ENCODE data around the gene SERPINB10. TPM values are rescaled to one million over a fixed set of nuclear protein-coding genes. Genes with fewer than 3 reads are reported as not detected.
"Not testable (repeated sequence)": the region's sequence is repeated elsewhere in the genome, so short reads cannot be mapped to it uniquely, and the experiment has no call there.

SERPINB10 gene
- total and polyA plus RNA-seq, 7 donors: 0.39 TPM; not detected in 6

- DNase-seq: no peak
- 72 to 77% (median 76%) methylated on average over 8 of the region's 8 CpGs for WGBS, 3 donors
- H3K27me3 ChIP-seq (ENCODE audit: insufficient read depth in 3 of 3, low read length in 2 of 3): peaks cover 0 to 2% (median 0%) of the 10 kb centered on the region in 3 donors
- TF ChIP-seq, protein P1, sequence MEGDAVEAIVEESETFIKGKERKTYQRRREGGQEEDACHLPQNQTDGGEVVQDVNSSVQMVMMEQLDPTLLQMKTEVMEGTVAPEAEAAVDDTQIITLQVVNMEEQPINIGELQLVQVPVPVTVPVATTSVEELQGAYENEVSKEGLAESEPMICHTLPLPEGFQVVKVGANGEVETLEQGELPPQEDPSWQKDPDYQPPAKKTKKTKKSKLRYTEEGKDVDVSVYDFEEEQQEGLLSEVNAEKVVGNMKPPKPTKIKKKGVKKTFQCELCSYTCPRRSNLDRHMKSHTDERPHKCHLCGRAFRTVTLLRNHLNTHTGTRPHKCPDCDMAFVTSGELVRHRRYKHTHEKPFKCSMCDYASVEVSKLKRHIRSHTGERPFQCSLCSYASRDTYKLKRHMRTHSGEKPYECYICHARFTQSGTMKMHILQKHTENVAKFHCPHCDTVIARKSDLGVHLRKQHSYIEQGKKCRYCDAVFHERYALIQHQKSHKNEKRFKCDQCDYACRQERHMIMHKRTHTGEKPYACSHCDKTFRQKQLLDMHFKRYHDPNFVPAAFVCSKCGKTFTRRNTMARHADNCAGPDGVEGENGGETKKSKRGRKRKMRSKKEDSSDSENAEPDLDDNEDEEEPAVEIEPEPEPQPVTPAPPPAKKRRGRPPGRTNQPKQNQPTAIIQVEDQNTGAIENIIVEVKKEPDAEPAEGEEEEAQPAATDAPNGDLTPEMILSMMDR (IDR thresholded peaks at IDR 0.05): no peak
- H3K4me3 ChIP-seq: no peak overlapping the region
- ATAC-seq: no peak
- no peaks in the 10 kb centered on the region for H3K4me1 ChIP-seq
- H3K36me3 ChIP-seq (ENCODE audit: insufficient read depth in 1 of 2, low read depth in 1 of 2): no peaks in the 10 kb centered on the region
- no peaks in the 10 kb centered on the region for H3K9me3 ChIP-seq
- intact Hi-C loops (cut with DNase I): no loop called here
- H3K27ac ChIP-seq: no peak overlapping the region
Observed at GRCh38 chr18:63928331-63928730, 20.6 kb downstream of the SERPINB10 start.

DNA sequence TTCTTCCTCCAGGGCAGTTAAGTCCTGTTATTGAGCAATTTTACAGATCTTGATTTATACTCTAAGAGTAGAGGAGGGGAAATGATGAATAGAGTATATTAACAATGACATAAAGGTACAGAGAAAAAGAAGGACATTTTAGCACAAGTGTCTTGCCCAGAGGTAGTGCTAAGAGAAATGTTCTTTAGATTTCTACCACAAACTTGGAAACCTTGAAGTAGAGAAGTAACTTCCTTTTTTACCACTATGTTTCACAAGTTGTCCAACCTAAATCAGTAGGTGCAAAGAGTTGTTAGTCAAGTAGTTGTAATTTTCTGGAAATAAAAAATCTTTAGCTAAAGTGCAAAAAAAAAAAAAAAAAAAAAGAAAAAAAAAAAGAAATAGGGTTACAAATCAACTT, 21.6 kb downstream of the SERPINB10 start:
- H3K4me1 ChIP-seq; H3K27ac ChIP-seq; H3K4me3 ChIP-seq; intact Hi-C loops (cut with DNase I); DNase-seq; H3K9me3 ChIP-seq; H3K36me3 ChIP-seq (ENCODE audit: insufficient read depth in 1 of 2, low read depth in 1 of 2); ATAC-seq; H3K27me3 ChIP-seq (ENCODE audit: insufficient read depth in 3 of 3, low read length in 2 of 3): not testable (repeated sequence)

DNA sequence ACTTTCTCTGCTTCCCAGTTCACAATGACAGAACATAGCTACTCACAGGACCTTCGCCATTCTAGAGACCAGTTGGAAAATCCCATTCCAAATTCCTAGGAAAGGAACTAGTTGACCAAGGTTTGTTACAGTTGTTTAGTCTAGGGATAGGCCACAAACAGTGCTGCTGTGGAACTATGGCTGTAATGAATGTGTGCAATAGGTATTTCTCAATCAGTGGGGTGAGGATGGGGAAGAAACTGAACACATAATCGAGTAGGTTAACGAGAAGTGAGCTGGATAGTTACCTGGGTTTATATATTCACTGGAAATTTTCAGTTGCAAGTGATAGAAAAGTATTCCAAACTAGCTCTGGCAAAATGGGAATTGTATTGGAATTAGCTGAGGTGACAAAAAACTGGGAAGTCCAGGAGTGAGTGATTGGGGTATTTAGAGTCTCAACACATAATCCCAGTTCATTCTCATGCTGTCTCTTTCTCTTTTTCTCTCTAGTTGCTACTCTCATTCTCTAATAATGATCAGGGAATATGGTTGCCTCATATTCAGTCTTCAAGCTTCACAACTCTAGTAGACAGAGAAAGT, 23.1 kb downstream of the SERPINB10 start:
- no peaks in the 10 kb centered on the region for H3K4me1 ChIP-seq
- TF ChIP-seq, protein P1 (IDR thresholded peaks at IDR 0.05): no peak
- no peak overlapping the region for H3K4me3 ChIP-seq
- DNase-seq (no peak), ATAC-seq (no peak)
- 83 to 88% (median 88%) methylated on average over 3 of the region's 3 CpGs for WGBS, 3 donors
- H3K27ac ChIP-seq: no peak overlapping the region
- H3K36me3 ChIP-seq (ENCODE audit: insufficient read depth in 1 of 2, low read depth in 1 of 2): no peaks in the 10 kb centered on the region
- H3K27me3 ChIP-seq (ENCODE audit: insufficient read depth in 3 of 3, low read length in 2 of 3): peaks cover 0 to 9% (median 4%) of the 10 kb centered on the region in 3 donors
- intact Hi-C loops (cut with DNase I): loop anchor here in 1 of 2 donors (10.0 kb wide), 1 partner anchor 106 kb away; no protein-coding TSS in a partner anchor
- no peaks in the 10 kb centered on the region for H3K9me3 ChIP-seq

DNA sequence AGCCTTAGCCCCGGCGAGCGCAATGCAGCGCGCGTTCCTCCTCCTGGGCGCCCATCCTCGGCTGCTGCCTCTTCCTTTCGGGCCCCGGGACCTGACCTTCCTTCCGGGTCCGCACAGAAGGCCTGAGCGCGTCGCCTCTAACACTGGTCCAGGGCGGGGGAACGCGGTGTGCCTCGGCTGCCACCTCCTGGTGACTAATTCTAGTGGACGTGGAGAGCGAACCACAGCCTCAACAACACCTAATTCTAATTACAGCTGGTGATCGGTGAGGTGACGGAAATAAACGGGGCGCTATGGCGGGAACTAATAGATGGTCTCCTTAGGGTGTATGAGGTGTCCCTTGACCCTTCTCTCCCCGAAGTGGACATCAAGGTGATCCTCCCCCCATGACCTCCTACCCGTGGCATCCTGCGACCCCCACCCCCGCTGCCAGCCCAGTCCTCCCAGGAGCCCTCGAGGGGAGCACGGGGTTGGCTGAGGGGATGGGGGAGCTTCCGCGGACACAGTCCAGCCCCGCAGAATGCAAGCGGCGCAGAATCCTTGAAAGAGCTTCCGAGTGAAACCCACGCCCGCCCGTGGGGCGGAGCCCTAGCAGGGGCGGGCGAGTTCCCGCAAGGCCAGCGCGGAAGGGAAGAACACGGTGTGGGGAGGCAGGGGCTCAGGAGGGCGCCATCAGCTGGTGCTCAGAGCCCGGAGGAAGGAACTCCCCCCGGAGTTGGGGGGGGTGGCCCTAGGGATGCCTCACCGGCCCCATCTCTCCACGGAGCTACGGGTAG, 28.6 kb downstream of the SERPINB10 start:
- no peaks in the 10 kb centered on the region for H3K9me3 ChIP-seq
- H3K36me3 ChIP-seq (ENCODE audit: insufficient read depth in 1 of 2, low read depth in 1 of 2): no peaks in the 10 kb centered on the region
- peak; percentile 60 to 93 (median 88) for ATAC-seq
- DNase-seq: peak; percentile 75 to 87
- H3K27ac ChIP-seq: no peak overlapping the region
- peaks cover 5 to 34% (median 14%) of the 10 kb centered on the region in 3 donors for H3K27me3 ChIP-seq (ENCODE audit: insufficient read depth in 3 of 3, low read length in 2 of 3)
- H3K4me1 ChIP-seq: no peaks in the 10 kb centered on the region
- TF ChIP-seq, protein P1 (IDR thresholded peaks at IDR 0.05): peak; percentile 53
- 1 to 2% (median 2%) methylated on average over 49 to 54 of the region's 54 CpGs for WGBS, 3 donors
- intact Hi-C loops (cut with DNase I): loop anchor here (5.0 to 10.0 kb wide), 2 partner anchors 112 to 419 kb away; no protein-coding TSS in a partner anchor
- H3K4me3 ChIP-seq: peak overlapping the region; percentile 58

DNA sequence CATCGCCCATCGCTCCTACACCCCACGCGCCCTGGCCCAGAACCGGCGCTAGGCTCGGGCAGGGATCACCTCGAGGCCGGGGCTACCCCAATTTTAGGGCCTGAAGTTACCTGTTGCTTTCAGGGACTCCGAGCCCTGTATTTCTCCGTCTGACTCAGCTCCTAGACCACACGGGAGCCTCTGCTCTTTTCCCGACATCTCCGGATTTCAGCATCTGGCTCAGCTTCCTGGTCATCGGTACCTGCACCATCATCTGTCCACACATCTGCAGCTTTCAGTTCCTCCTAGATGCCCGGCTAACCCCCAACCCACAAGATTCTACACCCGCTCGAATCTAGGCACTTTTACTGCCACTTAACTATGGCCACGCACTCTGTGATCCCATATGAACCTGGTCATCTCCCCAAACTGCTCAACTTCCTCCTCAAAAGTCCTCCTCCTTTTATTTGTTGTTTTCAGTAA, 29.2 kb downstream of the SERPINB10 start:
- ATAC-seq (no peak), DNase-seq (no peak)
- TF ChIP-seq, protein P1 (IDR thresholded peaks at IDR 0.05): no peak
- WGBS, 3 donors: 36 to 49% (median 41%) methylated on average over 11 to 19 of the region's 19 CpGs
- no peaks in the 10 kb centered on the region for H3K36me3 ChIP-seq (ENCODE audit: insufficient read depth in 1 of 2, low read depth in 1 of 2)
- H3K4me1 ChIP-seq: no peaks in the 10 kb centered on the region
- H3K9me3 ChIP-seq: no peaks in the 10 kb centered on the region
- intact Hi-C loops (cut with DNase I): loop anchor here (5.0 to 10.0 kb wide), 2 partner anchors 112 to 420 kb away; no protein-coding TSS in a partner anchor
- peak overlapping the region; percentile 58 for H3K4me3 ChIP-seq
- H3K27me3 ChIP-seq (ENCODE audit: insufficient read depth in 3 of 3, low read length in 2 of 3): peaks cover 5 to 34% (median 14%) of the 10 kb centered on the region in 3 donors
- no peak overlapping the region for H3K27ac ChIP-seq

Data from psoas muscle (tissue), 8 donors.